Uterus (tissue), 4 donors: ENCODE results near the gene SDHA. TPM values are rescaled to one million over a fixed set of nuclear protein-coding genes. Genes with fewer than 3 reads are reported as not detected.
"Not testable (repeated sequence)": the region's sequence is repeated elsewhere in the genome, so short reads cannot be mapped to it uniquely, and the experiment has no call there.

ENCODE experiments used
- DNase-seq, 2 donors: peaks; one replicate each; pipeline ENCODE4 v3.0.0-alpha.2; 2019 to 2020
- H3K27ac ChIP-seq, 2 donors: fragments of 200-600 bp; sonication (generic); 1 replicate in 1 of 2; 2 replicates in 1 of 2; pipeline ENCODE4 v1.5.1; 2016 to 2018
- H3K27me3 ChIP-seq, 2 donors: fragments of 200-600 bp; sonication (generic); one replicate each; pipeline ENCODE4 v1.5.1; 2018 to 2019; ENCODE audit warnings: control low read depth in 1 of 2
- H3K36me3 ChIP-seq, 2 donors: fragments of 200-600 bp; sonication (generic); one replicate each; pipeline ENCODE4 v1.5.1; 2019; ENCODE audit warnings: control low read depth in 1 of 2
- H3K4me1 ChIP-seq, 2 donors: fragments of 200-600 bp; sonication (generic); one replicate each; pipeline ENCODE4 v1.5.1; 2018 to 2019; ENCODE audit warnings: control low read depth in 1 of 2
- H3K4me3 ChIP-seq, 2 donors: fragments of 200-600 bp; sonication (generic); 1 replicate in 1 of 2; 2 replicates in 1 of 2; pipeline ENCODE4 v1.5.1; 2018 to 2019; ENCODE audit warnings: mild to moderate bottlenecking in 1 of 2
- H3K9me3 ChIP-seq, 2 donors: fragments of 200-600 bp; sonication (generic); one replicate each; pipeline ENCODE4 v1.5.1; 2019; ENCODE audit warnings: control low read depth in 1 of 2
- POLR2A ChIP-seq, 2 donors: fragments of 450-650 bp; IDR thresholded peaks; one replicate each; pipeline ENCODE4 v1.6.1; 2016; ENCODE audit warnings: antibody characterized with exemption in 2 of 2, mild to moderate bottlenecking in 1 of 2, moderate library complexity in 1 of 2
- intact Hi-C: fragments of 100-400 bp; cut with DNase I; formaldehyde crosslinking; loops from one replicate; pipeline ENCODE4 v1.15.1; 2023; ENCODE audit warnings: low total_unique reads
- total RNA-seq, 4 donors: library from RNA; depleted of rRNA in 3 of 4; stranded (reverse); fragments of >200 nt in 3 of 4; gene quantifications; one replicate each; pipeline versions ENCODE4 v1.1.0 to v1.2.4, GENCODE V29; 2014 to 2023
- TF ChIP-seq, protein P1 (sequence below), 4 experiments: fragments of 200-600 bp in 2 of 4; fragments of 450-650 bp in 2 of 4; sonication (generic) in 2 of 4; IDR thresholded peaks; one replicate each; pipeline ENCODE4 v1.5.1; 2016 to 2019; ENCODE audit warnings: antibody characterized with exemption in 4 of 4, mild to moderate bottlenecking in 2 of 4, moderate library complexity in 1 of 4
- donor health status: DM: yes; HTN: yes; CAD: no.

Gene SDHA
- total RNA-seq, 4 donors from 2014 or later = 39.1 to 97.1 (median 65.4) TPM

- TF ChIP-seq POLR2A (IDR thresholded peaks at IDR 0.05) = no peak
- TF ChIP-seq, protein P1, sequence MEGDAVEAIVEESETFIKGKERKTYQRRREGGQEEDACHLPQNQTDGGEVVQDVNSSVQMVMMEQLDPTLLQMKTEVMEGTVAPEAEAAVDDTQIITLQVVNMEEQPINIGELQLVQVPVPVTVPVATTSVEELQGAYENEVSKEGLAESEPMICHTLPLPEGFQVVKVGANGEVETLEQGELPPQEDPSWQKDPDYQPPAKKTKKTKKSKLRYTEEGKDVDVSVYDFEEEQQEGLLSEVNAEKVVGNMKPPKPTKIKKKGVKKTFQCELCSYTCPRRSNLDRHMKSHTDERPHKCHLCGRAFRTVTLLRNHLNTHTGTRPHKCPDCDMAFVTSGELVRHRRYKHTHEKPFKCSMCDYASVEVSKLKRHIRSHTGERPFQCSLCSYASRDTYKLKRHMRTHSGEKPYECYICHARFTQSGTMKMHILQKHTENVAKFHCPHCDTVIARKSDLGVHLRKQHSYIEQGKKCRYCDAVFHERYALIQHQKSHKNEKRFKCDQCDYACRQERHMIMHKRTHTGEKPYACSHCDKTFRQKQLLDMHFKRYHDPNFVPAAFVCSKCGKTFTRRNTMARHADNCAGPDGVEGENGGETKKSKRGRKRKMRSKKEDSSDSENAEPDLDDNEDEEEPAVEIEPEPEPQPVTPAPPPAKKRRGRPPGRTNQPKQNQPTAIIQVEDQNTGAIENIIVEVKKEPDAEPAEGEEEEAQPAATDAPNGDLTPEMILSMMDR (IDR thresholded peaks at IDR 0.05) = no peak
- no peaks in the 10 kb centered on the region for H3K27me3 ChIP-seq
- no peak overlapping the region for H3K27ac ChIP-seq
- no peaks in the 10 kb centered on the region for H3K4me1 ChIP-seq
- H3K36me3 ChIP-seq = no peaks in the 10 kb centered on the region
- no peaks in the 10 kb centered on the region for H3K9me3 ChIP-seq
- intact Hi-C loops = no loop called here
- no peak overlapping the region for H3K4me3 ChIP-seq
- no peak for DNase-seq
Measured at GRCh38 chr5:195401-196160, 22.5 kb upstream of the SDHA start.

- H3K27me3 ChIP-seq = no peaks in the 10 kb centered on the region
- H3K4me1 ChIP-seq = no peaks in the 10 kb centered on the region
- intact Hi-C loops = no loop called here
- no peak for DNase-seq
- H3K27ac ChIP-seq = no peak overlapping the region
- no peaks in the 10 kb centered on the region for H3K36me3 ChIP-seq
- no peak overlapping the region for H3K4me3 ChIP-seq
- no peak for TF ChIP-seq POLR2A (IDR thresholded peaks at IDR 0.05)
- TF ChIP-seq, protein P1 (IDR thresholded peaks at IDR 0.05) = no peak
- H3K9me3 ChIP-seq = no peaks in the 10 kb centered on the region
Measured at GRCh38 chr5:196350-196749, 21.8 kb upstream of the SDHA start.

- intact Hi-C loops, H3K4me1 ChIP-seq, DNase-seq, H3K4me3 ChIP-seq, H3K27ac ChIP-seq, H3K9me3 ChIP-seq, H3K27me3 ChIP-seq, H3K36me3 ChIP-seq: not testable (repeated sequence)
Measured at GRCh38 chr5:197031-197430, 21.1 kb upstream of the SDHA start.

GRCh38 chr5:197892-198489, 20.1 kb upstream of the SDHA start:
- intact Hi-C loops = no loop called here
- no peaks in the 10 kb centered on the region for H3K27me3 ChIP-seq
- no peak overlapping the region for H3K4me3 ChIP-seq
- TF ChIP-seq, protein P1 (IDR thresholded peaks at IDR 0.05) = no peak
- no peak for TF ChIP-seq POLR2A (IDR thresholded peaks at IDR 0.05)
- no peak overlapping the region for H3K27ac ChIP-seq
- no peaks in the 10 kb centered on the region for H3K4me1 ChIP-seq
- H3K9me3 ChIP-seq = no peaks in the 10 kb centered on the region
- no peak for DNase-seq
- no peaks in the 10 kb centered on the region for H3K36me3 ChIP-seq

- intact Hi-C loops = no loop called here
- TF ChIP-seq POLR2A (IDR thresholded peaks at IDR 0.05) = no peak
- TF ChIP-seq, protein P1 (IDR thresholded peaks at IDR 0.05) = no peak
- Histone ChIP-seq H3K4me1 (no peaks in the 10 kb centered on the region), H3K27me3 (no peaks in the 10 kb centered on the region), H3K36me3 (no peaks in the 10 kb centered on the region), H3K27ac (no peak overlapping the region), H3K9me3 (no peaks in the 10 kb centered on the region), H3K4me3 (no peak overlapping the region)
- no peak for DNase-seq
Measured at GRCh38 chr5:198516-199196, 19.5 kb upstream of the SDHA start.
